ENCODE measurements around the gene HNRNPUL1. TPM values are rescaled to one million over a fixed set of nuclear protein-coding genes. Genes with fewer than 3 reads are reported as not detected.

The HNRNPUL1 gene
- total RNA-seq, 1 donor from 2014 or later = 81.1 TPM

DNA sequence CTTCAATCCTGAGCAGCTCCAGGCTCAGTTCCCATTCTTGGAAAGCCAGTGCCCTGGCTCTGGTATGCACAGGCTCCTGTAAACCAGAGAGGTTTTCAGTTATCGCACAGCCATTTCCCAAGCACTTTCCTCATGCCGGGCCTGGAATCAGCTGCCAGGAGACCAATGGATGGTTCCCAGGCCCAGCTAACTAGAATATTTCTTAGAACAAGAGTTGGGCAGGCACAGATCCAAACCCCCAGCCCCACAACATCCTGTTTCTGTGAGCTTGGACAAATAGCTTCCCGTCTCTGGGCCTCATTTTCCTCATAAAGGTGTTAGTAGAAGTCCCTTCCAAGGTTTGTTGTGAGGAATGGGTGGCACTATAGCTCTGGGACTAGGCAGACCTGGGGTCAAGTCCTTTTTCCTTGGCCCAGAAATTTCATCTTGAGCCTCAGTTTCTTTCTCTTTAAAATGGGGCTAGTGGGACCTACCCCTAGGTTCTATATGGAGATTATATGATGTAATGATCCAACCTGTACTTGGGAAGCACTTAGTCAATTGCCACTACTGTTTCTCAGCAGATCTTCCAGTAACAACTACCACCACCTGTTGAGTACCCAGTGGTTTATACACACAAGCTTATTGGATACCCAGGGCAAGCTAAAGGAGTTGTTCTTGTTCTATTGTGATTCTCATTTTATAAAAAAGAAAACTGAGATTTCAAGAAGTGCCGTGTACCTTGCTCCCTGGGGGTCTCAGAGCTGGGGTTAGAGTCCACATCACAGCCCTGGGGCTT is 40.7 kb downstream of the HNRNPUL1 start:
- Histone ChIP-seq H3K27me3 (no peaks in the 10 kb centered on the region), H3K9me3 (no peaks in the 10 kb centered on the region), H3K4me3 (no peak overlapping the region), H3K36me3 (peaks cover 59 to 66% of the 10 kb centered on the region in 2 donors), H3K27ac (no peak overlapping the region), H3K4me1 (peaks cover 2 to 13% of the 10 kb centered on the region in 2 donors)
- DNase-seq (ENCODE audit: low spot score in 2 of 2) = no peak
- TF ChIP-seq, protein P1, sequence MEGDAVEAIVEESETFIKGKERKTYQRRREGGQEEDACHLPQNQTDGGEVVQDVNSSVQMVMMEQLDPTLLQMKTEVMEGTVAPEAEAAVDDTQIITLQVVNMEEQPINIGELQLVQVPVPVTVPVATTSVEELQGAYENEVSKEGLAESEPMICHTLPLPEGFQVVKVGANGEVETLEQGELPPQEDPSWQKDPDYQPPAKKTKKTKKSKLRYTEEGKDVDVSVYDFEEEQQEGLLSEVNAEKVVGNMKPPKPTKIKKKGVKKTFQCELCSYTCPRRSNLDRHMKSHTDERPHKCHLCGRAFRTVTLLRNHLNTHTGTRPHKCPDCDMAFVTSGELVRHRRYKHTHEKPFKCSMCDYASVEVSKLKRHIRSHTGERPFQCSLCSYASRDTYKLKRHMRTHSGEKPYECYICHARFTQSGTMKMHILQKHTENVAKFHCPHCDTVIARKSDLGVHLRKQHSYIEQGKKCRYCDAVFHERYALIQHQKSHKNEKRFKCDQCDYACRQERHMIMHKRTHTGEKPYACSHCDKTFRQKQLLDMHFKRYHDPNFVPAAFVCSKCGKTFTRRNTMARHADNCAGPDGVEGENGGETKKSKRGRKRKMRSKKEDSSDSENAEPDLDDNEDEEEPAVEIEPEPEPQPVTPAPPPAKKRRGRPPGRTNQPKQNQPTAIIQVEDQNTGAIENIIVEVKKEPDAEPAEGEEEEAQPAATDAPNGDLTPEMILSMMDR (IDR thresholded peaks at IDR 0.05) = no peak
- intact Hi-C loops (cut with DNase I) = loop anchor here (5.0 to 10.0 kb wide), 2 partner anchors 330 to 772 kb away; partner anchors contain the start of gene ZNF574

DNA sequence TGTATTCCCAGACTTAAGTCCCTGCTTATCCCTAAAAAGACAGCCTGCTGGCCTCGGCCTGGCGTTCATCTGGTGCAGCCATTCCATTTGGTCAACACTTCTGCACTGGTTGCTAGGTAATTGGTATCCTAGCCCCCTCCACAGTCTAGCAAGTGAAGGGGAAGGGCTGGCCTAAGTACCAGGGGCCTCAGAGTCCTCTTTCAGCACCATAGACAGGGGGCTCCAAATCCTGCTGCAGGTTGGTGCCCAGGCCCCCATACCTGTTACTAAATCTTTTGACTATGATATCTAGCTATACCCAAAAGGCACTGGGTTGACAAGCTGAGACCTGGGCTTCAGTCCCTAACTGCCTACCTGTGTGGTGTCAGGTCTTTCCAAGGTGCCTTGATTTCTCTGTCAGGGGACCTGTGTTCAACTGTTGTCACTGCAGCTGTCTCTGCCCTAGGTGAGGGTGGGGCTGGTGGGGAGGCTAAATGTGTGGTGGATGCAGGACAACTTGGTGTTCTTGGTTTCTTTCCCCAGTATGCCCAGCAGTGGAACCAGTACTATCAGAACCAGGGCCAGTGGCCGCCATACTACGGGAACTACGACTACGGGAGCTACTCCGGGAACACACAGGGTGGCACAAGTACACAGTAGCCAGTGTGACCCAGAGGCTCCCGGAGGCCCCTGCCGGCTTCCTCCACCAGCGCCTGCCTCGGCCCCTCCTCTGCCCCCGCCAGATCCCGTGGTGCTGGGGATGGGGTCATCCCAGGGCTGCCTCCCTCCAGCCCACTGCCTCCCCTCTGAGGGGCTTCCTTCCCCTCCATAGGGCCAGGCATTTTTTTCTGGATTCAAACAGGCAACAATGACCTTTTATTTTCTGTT is 42.0 kb downstream of the HNRNPUL1 start:
- no peaks in the 10 kb centered on the region for H3K27me3 ChIP-seq
- intact Hi-C loops (cut with DNase I) = loop anchor here (5.0 to 10.0 kb wide), 2 partner anchors 331 to 771 kb away; partner anchors contain the start of gene ZNF574
- DNase-seq (ENCODE audit: low spot score in 2 of 2) = no peak
- H3K27ac ChIP-seq = peak overlapping the region in 1 of 2 donors; percentile 16
- H3K36me3 ChIP-seq = peaks cover 53 to 55% of the 10 kb centered on the region in 2 donors
- H3K9me3 ChIP-seq = no peaks in the 10 kb centered on the region
- H3K4me3 ChIP-seq = no peak overlapping the region
- H3K4me1 ChIP-seq = peaks cover 3 to 14% of the 10 kb centered on the region in 2 donors
- TF ChIP-seq, protein P1 (IDR thresholded peaks at IDR 0.05) = no peak

DNA sequence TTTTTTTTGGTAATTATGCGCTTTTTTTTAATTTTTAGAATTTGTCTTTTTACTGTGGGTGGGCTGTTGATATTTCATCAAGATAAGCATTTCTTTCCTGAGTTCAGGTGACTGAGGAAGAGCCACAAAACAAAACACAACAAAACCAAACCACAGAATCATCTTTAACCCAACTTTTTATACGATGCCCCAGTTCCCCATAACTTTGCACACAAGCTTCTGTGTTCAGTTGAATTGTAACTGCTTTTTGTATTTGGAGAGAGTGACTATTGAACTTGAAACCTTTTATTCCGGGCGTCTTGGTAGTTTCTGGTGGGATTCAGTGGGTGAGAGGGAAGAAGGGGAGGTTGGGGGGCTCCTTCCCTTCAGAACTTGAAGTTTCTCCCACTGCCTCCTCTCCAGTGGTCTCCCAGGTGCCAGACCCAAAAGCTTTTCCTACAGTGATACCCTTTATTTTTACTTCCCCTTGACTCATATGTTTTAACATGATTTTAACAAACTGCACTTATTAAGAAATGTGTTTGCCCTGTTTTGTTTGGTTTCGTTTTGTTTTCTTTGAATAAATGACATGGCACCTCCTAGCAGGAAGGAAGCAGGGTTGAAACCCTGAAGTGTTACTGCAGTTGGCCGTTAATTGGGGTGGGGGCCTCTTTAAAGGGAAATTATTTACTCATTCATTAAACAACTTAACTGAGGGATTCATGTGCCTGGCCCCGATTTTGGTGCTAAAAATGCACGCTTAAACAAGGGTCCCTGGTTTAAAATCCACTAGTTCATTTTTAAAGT is 43.1 kb downstream of the HNRNPUL1 start:
- TF ChIP-seq, protein P1 (IDR thresholded peaks at IDR 0.05) = no peak
- H3K4me3 ChIP-seq = no peak overlapping the region
- no peak for DNase-seq (ENCODE audit: low spot score in 2 of 2)
- intact Hi-C loops (cut with DNase I) = loop anchor here (5.0 to 10.0 kb wide), 2 partner anchors 332 to 770 kb away; partner anchors contain the start of gene ZNF574
- H3K4me1 ChIP-seq = peaks cover 8 to 19% of the 10 kb centered on the region in 2 donors
- no peaks in the 10 kb centered on the region for H3K27me3 ChIP-seq
- peak overlapping the region; percentile 76 to 93 for H3K27ac ChIP-seq
- H3K9me3 ChIP-seq = no peaks in the 10 kb centered on the region
- peaks cover 45 to 47% of the 10 kb centered on the region in 2 donors for H3K36me3 ChIP-seq

DNA sequence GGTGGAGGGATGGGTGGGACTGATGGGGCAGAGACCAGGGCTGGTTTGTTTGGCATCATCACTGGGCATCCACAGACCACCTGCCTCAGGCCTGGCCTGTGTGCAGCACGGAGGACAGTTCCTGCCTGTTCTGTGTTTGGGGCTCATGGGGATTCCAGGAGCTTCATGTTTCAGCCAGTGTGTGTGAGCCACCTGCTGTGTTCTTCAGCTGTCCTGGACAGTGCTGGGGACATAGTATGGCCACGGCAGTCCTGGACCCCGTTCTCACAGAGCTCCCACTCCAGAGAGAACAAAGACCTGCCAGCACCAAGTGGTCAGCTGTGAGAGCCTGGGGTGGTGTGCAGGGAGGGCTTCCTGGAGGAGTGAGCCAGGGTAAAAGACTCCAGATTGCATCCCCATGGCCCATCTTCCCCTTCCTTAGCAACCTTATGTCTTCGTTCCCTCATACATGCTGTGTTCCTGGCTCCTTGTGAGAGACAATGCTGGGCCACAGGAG is 43.8 kb downstream of the HNRNPUL1 start:
- peak overlapping the region; percentile 76 to 93 for H3K27ac ChIP-seq
- peaks cover 40 to 48% of the 10 kb centered on the region in 2 donors for H3K36me3 ChIP-seq
- no peak overlapping the region for H3K4me3 ChIP-seq
- peaks cover 8 to 19% of the 10 kb centered on the region in 2 donors for H3K4me1 ChIP-seq
- intact Hi-C loops (cut with DNase I) = loop anchor here (2.0 to 10.0 kb wide), 4 partner anchors 47 to 769 kb away; partner anchors contain the start of gene ZNF574
- H3K9me3 ChIP-seq = no peaks in the 10 kb centered on the region
- H3K27me3 ChIP-seq = no peaks in the 10 kb centered on the region
- TF ChIP-seq, protein P1 (IDR thresholded peaks at IDR 0.05) = no peak
- DNase-seq (ENCODE audit: low spot score in 2 of 2) = no peak

All from ascending aorta (tissue), 2 donors.